ENCODE data around the gene EGFR.

The EGFR gene

DNA sequence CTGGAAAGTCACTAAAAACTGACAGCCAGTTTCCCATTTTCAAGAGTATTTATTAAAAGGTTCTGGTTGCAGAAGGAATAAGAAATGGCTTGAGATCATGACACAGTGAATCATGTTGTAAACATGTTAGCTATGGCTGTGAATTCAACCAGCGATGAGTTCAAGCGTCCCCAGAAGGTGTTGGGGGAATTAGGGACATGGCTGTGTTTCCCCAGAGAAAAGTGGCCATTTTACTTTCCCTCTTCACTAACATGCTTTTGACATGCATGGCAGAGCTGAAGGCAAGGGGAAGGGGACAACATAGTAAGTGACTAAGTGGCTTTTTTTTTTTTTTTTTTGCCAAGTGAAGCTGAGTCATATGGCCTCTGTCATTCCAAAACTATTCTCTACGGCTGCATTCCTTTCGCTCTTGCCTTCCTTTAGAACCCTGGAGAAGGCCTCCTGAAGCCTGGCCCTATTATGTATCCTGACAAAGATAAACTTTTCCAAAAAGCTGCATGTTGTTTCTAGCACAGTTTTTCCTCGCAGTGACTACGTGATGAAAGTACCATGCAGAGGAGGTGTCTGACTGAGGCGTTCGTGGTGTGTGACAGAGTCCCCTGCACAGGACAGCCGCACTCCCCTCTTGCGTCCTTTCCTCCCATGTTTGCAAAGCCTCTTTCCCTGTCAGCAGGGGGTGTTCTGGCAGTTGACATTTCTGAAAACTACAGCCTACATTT is 46.9 kb downstream of the EGFR start:
- no peak for DNase-seq

DNA sequence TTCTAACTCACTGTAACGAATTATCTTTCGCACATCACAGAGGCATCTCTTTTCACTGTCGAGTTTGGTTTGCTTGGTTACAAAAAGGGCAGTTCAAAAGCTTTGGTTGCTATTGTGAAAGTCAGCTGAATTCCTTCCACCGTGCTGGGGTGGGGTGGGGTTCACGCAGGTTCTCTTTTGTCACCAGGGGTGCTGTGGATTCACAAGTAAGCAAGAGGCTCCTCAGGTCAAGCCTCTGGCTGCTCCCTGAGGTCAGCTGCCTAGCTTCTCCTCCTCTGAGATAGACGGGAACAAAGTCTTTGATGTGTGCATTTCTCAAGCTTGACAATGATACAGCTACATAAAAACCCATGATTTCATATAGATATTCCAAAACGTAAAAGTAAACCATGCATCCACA is 47.7 kb downstream of the EGFR start:
- DNase-seq = no peak

DNA sequence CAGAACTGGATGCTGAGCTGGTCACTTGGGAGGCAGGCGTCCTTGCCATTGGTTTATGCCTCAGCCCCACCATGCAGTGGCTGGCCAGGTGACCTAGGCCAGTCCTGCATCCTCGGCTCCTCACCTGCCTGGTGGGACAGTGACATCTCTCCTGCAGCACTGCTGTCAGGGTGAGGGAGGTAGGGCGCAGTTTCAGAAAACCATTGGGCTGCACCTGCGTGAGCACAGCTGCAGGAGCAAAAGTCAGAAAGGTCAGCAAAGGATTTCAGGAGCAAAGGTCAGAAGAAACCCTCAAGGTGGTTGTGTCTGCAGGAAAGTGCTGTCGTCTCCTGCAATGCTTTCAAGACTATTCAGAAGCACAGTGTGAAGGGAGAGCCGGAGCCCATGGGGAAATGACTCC is 48.1 kb downstream of the EGFR start:
- DNase-seq = no peak

DNA sequence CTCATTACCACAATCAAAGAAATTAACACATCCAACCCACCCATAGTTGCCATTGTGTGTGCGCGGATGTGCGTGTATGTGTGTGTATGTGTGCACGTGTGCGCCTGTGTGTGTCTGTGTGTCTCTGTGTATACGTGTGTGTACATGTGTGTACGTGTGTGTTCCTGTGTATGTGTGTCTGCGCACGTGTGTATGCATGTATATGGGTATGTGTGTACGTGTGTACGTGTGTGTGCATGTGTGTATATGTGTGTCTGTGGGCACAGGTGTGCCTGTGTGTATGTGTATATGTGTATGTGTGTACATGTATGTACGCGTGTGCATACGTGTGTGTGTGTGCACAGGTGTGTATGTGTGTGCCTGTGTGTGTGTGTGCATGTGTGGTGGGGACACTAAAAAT is 48.9 kb downstream of the EGFR start:
- DNase-seq = no peak

DNA sequence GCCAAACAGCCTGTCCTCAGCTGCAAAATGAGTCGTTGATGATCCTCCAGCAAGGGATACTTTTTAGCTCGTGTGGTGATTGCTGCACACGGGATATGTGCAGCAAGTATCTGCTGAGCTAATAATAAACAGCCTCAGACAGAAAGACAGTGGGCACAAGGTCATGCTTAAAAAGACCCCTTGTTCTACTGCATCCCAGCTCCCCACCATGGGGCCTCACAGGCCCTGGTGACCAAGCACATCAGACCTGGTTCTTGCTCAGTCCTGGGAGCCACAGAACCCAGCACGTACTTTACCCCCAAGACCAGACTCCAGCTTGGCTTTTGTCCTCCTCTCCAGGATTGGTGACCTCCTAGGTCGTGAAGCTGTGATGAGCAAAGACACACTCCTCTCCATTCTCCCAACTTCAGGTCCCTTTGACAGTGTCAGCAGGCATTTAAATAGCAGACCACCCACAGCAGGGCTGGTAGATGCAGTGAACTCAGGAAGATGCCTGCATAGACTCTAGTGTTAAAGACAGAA is 50.5 kb downstream of the EGFR start:
- DNase-seq = no peak

DNA sequence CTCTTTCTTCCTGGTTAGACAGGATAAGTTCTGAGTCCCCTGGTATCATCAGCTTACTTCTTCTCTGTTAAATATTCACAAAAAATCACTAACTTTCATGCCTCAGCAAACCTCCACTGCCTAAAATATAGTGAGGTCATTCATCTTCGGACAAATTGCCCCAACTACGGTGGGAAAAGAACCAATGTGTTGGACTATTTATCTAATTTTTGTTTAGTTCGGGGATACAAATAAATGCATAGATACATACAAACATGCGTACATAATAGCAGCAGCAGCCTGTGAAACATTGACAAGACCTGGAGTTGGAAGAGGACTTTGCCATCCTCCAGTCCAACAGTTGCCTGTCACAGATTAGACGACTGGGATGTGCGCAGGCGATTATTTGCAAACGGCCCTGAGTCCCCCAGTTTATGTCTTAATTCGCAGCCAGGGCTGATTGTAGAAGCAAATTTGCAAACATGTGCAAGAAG is 51.5 kb downstream of the EGFR start:
- DNase-seq = no peak

DNA sequence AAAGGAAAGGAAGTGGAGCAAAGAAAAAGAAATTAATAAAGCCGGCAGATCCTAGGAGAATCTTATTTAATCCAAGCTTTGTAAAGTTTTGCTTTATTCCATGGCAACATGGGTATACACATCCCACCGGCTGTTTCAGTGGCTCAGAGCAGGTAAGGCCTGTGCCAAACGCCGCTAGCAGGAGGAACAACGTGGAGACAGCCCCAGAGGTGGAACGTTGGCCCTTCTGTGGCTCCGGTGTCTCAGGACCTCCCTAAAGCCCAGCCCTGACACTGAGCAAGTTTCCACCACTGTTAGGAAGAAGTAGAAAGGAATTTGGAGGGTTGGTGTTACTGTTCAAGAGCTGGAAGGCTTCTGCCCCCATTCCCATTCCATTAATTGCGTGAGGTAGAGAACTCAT is 52.0 kb downstream of the EGFR start:
- DNase-seq = no peak

DNA sequence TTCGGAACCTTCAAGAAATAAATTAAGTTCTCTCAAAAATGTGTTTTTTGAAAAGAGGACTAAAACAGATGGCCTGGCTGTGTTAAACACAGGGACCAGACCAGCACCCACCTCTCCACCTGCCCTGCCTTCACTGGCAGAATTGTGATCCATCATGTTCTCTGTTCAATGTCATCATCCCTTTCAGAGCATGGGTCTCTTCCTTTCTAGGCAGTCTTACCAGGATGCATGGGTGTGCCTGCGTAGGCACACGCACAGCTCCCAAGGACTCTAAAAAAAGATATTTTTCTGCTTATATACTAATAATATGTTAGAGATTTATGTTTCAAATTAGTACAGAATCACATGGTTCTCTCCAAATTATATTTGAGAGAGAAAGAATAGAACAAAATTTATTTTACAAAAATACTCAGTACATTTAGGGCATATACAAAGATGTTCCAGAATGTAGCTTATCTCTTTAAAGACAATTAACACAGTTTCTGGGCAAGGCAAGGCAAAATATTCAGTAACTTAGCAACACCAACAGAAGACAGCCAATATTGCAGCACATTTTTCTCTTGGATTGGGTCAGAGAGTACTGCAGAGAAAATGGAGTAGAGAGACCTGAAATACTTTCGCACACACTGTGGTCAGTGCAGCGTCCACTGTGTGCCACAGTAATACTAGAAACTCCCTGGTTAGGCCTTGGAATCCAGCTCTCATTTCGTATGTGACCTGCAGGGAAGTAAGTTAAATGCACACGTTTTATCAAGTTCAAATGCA is 52.8 kb downstream of the EGFR start:
- DNase-seq = no peak

DNA sequence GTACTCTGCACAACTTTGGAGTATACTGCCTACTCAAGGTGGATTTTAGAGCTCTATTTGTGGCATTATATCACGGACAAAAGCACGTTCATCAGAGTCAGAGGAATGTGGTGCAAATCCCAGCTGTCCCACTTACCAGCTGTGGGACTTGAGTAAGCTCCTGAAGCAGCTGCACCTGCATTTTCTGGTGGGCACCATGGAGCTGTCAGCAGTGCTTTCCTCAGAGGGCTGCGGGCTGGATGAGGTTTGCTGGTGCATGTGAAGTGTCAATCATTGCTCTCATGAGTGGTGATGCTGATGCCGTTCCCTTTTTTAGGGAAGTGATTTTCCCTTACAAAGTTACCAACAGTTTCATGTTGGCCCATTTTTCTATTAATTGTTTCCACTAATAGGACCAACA is 53.4 kb downstream of the EGFR start:
- DNase-seq = no peak

DNA sequence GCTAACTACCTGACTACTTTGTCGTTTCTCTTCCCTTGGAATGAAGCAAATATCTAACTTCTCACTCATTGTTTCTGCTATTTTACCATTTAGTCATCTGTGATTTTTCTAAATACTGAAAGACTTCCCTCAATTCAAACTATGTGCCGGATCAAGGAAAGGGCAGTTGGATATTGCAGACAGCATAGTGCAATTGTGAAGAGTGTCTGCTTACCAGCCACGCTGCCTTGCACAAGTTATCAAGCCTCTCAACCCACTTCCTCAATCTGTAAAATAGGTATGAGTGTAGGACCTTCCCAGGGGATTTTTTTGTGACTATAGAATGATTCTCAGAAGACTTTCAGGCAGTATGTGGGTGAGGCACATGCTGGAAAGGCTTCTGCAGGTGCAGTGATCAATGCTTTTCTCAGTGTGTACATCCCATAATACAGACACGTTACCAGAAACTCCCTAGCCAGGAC is 54.3 kb downstream of the EGFR start:
- DNase-seq = no peak

DNA sequence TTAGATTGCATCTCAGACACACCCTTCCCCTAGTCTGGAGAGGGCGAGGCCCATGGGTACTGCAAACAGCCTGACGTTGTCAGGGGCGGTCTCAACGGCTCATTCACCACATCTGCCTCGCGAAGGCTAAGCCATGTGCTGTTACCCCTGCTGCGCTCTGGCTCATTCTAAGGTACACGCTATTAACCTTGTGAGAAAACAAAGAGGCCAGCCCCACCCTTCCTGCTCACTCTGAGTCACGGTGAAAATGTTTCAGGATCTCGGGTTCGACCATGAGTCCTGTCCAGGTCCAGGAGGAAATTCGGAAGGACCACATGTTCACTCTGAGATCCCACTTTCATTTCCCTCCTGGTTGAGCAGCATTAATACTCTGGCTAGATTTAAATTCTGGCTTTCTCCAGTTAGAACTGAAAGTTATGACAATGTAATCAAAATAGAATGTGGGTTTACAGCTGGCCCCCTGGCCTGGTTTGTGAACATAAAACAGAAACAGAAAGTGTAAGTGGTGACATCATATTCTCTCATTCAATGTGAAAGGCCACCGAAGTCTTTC is 55.2 kb downstream of the EGFR start:
- DNase-seq = no peak

DNA sequence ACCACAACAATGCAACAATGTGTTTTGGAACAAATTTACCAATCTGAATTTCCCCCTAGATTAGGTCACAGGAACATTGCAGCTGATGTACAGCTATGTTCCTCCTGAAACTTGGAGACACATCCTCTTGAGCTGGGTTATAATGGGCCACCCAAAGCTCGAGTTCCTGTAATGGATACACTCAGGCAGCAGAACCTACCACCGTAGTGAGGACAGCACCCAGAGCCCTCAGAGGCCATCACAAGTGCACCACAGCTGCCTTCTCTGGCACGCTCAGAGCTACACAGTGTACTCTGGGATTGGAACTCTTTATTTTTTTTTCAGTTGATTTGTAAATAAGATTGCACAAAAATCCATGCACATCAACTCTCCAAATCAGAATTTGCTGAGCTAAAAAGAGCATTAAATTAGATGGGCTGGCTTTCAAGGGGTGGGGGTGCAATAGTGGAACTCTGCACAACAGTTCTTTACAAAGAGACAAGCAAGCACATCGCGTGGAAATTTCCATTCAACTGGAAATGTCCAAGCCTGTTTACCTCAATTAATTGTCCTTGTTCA is 56.7 kb downstream of the EGFR start:
- DNase-seq = no peak

DNA sequence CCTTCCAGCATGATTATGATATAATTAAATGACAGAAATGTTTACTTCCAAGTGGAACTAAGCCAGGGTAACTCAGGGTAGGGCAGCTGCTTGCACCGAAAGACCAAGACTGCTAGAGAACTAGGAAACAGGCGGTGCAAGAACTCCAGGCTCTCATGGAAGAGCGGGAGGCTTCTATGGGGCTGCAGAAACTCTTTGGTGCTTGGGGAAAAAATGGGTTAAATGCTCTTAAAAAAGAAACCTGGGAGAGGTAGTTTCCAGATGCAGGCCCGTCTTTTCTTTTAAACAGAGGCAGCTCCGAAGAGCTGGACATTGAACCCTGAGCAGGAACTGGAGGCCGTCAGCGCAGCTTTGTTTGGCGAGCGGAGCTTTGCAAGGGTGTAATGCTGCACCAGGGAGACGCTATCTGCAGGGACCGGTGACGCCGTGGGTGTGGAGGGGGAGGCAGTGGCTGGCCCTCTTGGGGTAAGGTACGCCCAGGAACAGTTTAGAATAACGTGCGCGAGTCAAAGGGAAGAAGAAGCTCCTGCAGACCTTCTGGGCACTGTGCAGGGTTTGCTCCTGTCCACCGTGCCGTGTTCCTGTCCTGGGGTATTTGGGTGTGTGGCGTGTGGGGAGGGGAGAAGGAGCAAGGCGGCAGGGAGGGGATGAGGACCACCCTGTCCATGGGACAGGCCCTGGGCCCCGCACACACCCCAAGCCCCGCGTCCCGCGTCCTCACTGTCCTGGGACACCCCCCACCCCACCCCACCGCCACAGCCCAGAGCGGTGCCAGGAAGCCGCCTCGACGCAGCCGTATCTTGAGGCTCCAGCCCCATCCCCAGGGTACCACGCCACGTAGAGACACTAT is 59.0 kb downstream of the EGFR start:
- DNase-seq = no peak

DNA sequence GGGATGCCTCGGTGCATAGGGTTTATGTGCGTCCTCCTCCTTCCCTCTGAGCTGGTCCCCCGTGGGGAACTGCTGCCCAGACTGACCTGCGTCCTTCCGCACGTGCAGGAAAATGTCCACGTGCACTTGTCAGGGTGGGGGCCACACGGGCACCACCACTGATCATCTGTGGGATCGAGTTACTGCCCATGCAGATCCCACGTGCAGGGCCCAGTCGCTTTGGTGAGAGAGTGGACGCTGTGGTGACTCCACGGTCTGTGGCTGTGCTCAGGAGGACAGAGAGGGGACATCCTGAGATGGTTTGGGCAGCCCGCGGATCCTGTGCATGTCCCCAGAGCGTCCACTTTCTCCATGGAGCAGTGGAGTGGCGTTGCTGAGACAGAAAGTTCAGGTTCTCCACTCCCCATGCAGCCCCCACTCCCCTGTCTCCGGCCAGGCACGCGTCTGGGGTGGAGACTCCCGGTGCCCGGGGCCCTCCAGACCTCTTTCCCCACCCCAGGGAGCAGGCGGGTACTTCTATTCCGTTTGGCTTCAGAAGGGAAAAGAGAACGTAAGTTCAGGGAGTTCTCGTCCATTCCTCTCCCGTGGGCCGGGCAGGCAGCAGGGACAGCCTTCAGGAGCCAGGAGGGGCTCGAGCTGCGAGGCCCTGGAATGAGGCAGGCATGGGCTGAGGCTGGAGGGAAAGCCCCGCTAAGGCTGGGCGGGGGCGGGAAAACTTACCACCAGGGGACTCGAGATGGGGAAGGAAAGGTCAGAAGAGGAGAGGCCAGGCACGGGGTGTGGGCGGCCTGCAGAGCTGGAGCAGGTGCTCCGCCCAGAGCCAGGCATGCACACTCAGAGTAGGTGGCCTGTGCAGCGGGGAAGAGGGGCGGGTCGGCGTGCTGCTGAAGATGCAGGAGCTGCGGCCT is 59.9 kb downstream of the EGFR start:
- DNase-seq = no peak

DNA sequence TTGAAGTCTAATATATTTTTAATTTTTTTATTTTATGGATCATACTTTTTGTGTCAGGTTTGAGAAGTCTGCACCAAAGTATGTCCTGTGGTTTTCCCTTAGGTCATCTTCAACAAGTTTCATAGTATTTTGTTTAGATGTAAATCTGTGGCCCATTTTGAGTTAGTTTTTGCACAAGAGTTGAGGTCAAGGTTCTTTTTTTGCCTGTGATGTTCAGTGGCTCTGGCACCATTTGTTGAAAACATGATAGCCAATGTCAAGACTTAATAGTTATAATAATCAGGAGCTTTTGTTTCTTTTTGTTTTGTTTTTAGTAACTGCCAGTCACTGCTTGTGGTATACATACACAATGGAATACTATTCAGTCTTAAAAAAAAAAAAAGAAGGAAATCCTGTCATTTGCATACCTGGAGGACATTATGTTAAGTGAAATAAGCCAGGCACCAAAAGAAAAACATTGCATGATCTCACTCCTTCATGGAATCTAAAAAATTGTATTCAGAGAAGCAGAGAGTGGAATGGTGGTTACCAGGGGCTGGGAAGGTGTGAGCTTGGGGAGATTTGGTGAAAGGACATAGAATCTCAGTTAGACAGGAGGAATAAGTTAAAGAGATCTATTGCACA is 61.3 kb downstream of the EGFR start:
- no peak for DNase-seq

DNA sequence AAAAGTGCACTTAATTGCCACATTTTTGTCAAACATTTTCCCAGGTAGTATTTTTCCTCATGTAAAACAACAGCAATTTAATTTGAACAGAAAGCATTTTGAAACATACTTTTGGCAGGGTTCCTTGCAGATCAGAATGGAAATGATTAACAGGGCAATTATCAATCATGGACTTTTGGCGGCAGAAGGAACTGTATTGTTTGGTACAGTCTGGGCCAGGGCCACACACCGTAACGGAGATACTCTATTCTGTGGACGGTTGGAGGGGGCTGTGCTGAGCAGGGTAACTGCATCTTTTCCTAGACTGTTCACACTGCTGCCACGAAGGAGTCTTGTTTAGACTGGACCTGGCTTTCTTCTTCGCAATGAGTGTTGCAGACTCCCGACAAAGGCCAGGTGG is 62.3 kb downstream of the EGFR start:
- no peak for DNase-seq

DNA sequence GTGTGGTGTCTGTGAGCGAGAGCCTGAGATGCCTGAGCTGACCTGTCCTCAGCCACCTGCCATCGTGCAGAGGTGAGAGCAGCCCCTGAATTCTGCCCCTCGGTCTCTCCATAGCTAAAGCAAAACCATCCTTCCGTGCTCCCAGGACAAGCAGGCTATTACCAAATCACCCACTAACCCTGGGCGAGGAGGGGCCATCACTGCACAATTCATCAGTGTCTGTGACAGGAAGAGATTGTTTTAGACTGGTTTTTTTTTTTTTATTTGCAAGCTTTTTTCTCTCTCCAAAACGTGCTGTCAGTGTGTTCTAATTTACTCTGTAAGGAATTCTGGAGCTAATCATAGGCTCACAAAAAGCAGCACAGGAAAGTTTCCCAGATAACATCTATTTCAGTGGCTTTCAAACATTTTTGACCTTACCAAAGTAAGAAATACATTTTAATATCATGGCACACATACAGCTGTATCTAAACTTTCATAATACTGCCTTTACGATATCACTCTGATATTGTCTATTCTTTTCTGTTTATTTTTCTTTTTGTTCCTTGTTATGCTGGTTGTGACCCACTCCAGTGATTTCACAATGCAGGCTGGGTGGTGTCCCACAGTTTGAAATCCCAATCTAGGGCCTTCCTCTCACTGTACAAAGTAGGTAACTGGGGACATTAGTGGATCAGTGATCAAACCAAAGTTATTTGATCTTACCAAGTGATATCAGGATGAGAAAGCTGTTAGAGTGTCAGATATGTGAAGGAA is 62.8 kb downstream of the EGFR start:
- no peak for DNase-seq

DNA sequence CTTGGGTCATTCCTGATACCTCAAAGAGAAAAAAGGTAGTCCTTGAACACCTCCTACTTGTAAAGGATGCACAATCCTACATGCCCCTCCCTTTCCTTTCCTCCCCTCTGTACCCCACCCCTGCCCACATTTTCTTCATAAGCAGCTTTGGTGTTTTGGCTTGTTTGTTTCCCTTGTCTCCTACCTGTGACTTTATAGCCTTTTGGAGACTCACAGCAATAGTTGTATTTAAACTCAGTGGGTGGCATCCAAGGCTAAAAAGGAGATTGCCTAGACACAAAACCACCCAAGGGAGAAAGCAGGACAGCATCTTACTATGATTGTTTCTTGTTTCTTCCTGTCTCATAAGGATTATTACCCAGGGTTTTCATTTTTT is 63.4 kb downstream of the EGFR start:
- no peak for DNase-seq

DNA sequence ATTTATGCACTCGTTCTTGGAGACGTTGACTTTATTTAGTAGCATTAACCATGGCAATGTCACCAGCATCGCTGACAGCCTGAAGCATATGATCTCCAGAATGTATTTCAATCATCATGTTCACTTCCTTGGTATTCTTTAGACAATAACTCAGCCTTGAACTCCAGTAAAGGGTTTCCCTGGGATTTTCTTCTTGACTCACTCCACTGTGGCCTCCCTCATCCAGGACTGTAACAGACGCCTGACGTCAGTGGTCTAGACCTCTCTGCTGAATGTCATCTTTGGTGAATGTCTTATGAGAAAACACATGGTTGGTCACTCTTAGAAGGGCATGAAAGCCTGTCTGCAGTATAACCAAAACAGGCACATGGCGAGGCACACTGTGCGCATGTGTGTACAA is 64.4 kb downstream of the EGFR start:
- DNase-seq = no peak

DNA sequence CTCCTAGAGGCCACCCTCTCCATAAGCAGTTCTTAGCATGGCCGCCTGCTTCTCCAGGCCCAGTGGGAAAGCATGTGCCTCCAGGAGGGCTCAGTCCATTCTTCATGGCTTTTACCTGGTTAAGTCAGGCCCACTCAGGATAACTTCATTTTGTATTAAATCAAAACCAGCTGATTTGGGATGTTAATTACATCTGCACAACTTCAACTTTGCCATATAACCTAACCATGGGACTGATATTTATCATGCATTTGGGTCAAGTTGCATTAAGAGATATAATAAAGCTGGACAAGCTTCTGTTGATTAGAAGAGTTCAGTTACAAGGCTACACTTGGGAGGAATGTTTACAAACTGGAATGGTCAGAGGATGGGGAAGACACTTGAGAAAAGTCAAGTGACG is 65.5 kb downstream of the EGFR start:
- no peak for DNase-seq
